NCI-H526 (cell line): ENCODE results near the gene RAD51B.

Experiments used
- DNase-seq, 2 experiments: peaks; one replicate each; lab custom pipeline; 2025; lab: John Stamatoyannopoulos, UW

RAD51B gene

GRCh38 chr14:68598089-68598488 lies 778.5 kb downstream of the RAD51B start:
- DNase-seq = no peak

GRCh38 chr14:68598621-68599447 lies 779.3 kb downstream of the RAD51B start:
- no peak for DNase-seq

GRCh38 chr14:68599896-68600610 lies 780.5 kb downstream of the RAD51B start:
- no peak for DNase-seq

GRCh38 chr14:68602507-68602906 lies 782.9 kb downstream of the RAD51B start:
- no peak for DNase-seq

- DNase-seq = no peak
Observed at GRCh38 chr14:68603533-68604360, 784.2 kb downstream of the RAD51B start.

- no peak for DNase-seq
Observed at GRCh38 chr14:68604361-68604730, 784.8 kb downstream of the RAD51B start.

- no peak for DNase-seq
Observed at GRCh38 chr14:68604822-68605221, 785.2 kb downstream of the RAD51B start.

- DNase-seq = no peak
Observed at GRCh38 chr14:68606176-68606575, 786.6 kb downstream of the RAD51B start.

GRCh38 chr14:68606644-68607043 lies 787.1 kb downstream of the RAD51B start:
- DNase-seq = no peak

GRCh38 chr14:68607081-68607866 lies 787.7 kb downstream of the RAD51B start:
- peak in 1 of 2 experiments; percentile 40 for DNase-seq

GRCh38 chr14:68607867-68608573 lies 788.4 kb downstream of the RAD51B start:
- no peak for DNase-seq

- no peak for DNase-seq
Observed at GRCh38 chr14:68608574-68608962, 789.0 kb downstream of the RAD51B start.

GRCh38 chr14:68609012-68609411 lies 789.4 kb downstream of the RAD51B start:
- DNase-seq = no peak

- no peak for DNase-seq
Observed at GRCh38 chr14:68610251-68610793, 790.7 kb downstream of the RAD51B start.

- DNase-seq = no peak
Observed at GRCh38 chr14:68611599-68611998, 792.0 kb downstream of the RAD51B start.

GRCh38 chr14:68612049-68612448 lies 792.5 kb downstream of the RAD51B start:
- DNase-seq = no peak

- no peak for DNase-seq
Observed at GRCh38 chr14:68616221-68616902, 796.8 kb downstream of the RAD51B start.

- DNase-seq = no peak
Observed at GRCh38 chr14:68619790-68620574, 800.4 kb downstream of the RAD51B start.
